GM21528 (cell line): ENCODE measurements around the gene GATAD2A.
"Not testable (repeated sequence)": the region's sequence is repeated elsewhere in the genome, so short reads cannot be mapped to it uniquely, and the experiment has no call there.

Experiments used
- ATAC-seq: cut with Tn5 transposase; IDR thresholded peaks from one replicate; pipeline ENCODE4 v1.9.1; 2021; ENCODE audit warnings: mild to moderate bottlenecking, moderate library complexity; ENCODE audit not compliant: unreplicated experiment, low FRiP score

The GATAD2A gene

DNA sequence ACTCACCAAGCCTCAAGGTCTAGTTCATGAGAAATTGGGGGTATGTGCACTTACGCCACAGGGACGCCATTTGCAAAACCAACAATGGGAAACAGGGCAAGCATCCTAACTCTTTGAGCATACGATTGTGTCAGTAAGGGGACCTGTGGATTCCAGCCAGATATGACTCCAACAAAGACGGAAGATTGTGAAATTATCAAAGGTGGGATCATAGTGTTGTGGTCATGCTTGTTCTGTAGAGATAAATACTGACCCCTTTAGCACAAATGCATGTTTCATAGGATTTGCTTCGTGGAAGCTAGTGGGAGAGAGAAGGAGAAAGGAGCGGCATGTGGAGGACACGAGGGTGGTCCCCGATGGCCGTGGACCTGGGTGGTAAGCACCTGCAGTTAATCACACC is 37.8 kb downstream of the GATAD2A start:
- ATAC-seq, result no peak

DNA sequence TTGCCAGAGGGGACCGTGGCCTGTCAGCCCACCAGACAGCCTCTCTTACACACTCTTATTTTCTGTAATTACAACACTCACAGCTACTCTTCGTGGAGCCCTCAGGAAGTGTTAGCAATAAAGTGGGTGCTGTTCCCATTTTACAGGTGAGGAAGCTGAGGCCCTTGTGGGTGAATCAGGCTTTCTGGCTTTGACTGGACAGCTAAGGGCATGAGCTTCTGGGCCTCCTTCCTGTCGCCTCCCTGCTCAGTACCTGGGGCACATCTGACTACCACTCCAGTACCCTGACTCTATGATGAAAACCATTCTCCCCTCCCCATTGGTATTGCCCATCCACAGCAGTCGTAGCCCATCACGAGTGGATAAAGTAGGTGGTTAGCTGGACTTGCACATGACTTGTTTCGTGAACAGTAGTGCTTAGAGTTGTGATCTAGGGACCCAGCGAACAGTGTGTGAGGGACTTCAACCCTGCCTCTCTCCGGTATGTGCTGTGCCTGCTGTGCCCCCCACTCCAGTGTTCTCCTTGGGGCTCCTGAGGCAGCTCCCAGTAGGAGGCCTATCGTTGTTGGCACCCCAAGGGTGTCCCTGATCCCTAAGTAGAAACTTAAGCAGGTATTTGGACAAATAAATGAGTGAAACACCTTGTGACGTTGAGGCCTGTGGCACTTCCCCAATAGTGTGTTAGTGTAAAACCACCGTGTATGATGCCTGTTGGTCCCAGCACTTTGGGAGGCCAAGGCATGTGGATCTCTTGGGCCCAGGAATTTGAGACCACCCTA is 38.6 kb downstream of the GATAD2A start:
- ATAC-seq, result no peak

DNA sequence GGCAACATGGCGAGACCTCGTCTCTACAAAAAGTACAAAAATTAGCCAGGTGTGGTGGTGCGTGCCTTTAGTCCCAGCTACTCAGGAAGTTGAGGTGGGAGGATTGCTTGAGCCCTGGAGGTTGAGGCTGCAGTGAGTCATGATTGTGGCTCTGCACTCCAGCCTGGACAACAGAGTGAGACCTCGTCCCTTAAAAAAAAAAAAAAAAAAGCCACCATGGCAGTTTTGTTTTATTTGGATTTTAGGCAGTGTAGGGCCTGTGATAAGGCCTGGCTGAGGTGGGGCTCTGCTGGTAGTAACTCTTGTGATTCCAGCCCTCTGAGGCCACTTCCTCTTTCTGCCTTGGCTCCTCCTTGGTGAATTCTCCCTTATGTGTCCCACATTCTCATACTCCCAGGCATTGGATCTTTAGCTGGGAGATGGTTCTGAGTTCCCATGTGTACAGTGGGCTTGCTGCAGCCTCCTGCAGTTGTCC is 39.2 kb downstream of the GATAD2A start:
- no peak for ATAC-seq

DNA sequence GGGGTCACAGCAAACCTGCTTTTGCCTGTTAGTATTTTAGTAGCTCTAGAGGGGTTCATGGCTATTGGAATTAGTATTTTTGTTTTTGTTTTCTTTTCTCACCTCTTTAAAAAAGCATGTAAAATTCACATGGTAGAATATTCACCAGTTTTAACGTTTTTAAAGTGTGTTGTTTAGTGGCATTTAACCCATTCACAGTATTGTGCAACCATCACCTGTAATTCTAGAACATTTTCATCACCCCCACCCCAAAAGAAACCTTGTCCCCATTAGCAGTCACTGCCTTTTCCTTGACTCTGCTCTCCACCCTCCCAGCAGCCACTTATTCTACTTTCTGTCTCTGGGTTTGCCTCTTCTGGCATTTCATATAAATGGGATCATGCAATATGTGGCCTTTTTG is 39.8 kb downstream of the GATAD2A start:
- ATAC-seq, result no peak

DNA sequence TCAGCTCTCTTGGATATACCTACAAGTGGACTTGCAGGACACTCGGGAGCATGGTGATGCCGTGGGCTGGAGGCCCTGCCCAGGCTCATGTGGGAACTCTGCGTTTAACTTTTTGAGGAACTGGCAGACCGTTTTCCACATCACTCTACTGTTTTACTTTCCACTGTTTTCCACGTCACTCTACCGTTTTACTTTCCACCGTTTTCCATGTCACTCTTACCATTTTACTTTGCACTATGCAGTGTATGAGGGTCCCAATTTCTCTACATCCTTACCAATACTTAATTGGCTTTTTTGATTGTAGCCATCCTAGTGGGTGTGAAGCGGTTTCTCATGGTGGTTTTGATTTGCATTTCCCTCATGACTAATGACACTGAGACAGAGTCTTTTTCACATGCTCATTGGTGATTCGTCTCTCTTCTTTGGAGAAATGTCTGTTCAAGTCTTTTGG is 40.5 kb downstream of the GATAD2A start:
- ATAC-seq, result no peak

DNA sequence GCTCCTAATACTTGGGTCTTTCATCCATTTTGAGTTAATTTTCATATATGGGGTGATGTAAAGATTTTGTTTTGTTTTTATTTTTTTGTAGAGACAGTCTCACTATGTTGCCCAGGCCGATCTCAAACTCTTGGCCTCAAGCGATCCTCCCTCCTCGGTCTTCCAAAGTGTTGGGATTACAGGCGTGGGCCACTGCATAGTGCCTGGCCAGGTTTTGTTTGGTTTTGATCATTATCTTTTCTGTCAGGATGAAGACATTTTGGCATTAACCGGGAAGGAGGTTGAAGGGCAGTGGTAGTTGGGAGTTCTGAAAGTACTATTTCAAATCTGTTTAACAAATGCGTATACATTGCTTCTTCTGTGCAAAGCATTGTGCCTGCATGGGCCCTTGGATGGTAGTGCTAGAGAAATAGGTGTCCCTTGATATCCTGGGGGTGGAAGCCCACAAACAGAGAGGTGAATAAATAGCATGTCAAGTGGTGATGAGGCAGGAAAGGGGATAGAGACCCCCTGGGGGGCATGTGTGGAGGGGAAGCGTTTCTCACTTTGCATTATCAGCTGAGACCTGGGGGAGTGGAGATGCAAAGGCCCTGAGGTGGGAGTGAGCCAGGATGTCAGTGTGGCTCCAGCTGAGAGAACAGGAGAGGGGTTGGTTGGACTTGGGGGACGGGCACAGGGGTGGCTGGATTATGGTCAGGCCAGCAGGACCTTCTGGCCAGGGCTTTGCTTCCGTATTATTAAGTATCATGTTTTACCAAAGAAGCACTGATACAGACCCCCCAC is 41.4 kb downstream of the GATAD2A start:
- no peak for ATAC-seq

DNA sequence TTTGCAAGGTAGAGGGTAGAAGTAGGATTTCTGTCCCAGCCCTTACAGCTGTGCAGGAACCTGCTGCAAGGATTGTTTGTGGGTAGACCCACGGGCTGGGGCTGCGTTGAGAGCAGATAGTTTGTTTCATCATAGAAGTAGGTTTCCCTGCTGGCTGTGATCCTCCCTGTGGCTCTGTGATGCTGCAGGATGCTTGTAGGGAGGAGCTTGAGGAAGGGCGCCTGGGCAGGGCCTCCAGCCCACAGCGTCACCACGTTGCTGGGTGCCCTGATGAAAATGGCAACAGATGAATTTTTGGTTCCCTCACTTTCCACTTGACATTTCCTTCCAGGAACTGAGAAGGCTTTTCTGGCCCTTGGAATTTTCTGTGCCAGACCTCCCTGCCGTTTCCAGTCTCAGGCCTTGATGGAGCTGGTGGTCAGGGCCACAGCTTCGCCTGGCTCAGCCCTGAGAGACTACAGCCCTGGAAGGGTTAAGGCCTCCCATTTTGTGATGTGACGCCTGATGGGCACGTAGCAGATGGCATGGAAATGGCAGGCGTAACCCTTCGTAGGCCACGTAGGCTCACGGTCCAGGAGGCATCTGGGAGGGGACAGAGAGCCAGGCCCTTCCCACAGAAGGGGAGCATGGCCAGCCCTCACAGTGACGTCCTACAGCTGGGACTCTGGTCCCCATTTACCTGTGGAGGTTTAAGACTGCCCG is 42.2 kb downstream of the GATAD2A start:
- ATAC-seq, result no peak

DNA sequence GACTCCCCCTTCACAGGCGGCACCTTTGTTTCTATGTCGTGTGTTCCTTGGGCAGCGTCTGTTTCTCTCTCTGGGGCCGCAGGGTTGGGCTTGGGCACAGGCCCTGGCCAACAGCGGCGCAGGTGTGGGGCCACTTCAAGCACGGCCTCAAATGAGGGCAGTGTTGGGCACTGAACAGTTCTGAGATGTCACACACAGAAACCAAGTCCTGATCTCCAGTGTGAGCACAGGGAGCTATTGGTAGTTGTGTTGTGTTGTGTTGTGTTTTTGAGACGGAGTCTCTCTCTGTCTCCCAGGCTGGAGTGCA is 42.7 kb downstream of the GATAD2A start:
- ATAC-seq, result no peak

DNA sequence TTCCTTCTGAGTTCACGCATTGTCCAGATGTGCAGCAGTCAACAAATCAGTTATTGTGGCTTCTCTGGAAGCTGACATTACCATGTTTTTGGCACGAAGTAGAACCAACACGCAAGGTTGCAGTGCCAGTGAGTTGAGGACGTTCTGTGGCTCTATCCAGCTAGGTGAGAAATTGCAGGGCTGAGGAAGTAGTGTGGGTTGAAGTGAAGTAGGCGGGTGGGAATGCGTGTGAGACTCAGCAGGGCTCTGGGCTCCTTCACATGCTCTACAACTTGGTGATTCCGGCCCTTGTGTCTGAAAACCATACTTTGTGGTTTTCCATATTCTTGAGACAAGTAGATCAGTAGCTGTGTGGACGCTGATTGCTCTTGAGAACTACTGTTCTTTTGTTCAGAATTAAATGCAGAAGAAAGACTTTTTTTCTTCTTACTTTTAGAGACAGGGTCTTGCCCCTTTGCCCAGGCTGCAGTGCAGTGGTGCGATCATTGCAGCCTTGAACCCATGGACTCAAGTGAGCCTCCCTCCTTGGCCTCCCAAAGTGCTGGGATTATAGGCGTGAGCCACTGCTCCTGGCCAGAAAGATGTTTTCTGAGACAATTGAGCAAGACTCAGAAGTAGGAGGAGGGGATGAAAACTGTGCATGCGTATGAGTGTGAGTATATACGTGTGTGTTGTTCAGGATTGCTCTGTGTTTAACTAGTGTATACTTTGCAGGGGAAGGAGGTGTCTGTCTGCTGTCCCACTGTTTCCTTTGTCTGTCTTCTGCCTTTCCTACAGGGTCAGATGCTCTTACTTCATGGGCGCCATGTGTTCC is 46.2 kb downstream of the GATAD2A start:
- no peak for ATAC-seq

DNA sequence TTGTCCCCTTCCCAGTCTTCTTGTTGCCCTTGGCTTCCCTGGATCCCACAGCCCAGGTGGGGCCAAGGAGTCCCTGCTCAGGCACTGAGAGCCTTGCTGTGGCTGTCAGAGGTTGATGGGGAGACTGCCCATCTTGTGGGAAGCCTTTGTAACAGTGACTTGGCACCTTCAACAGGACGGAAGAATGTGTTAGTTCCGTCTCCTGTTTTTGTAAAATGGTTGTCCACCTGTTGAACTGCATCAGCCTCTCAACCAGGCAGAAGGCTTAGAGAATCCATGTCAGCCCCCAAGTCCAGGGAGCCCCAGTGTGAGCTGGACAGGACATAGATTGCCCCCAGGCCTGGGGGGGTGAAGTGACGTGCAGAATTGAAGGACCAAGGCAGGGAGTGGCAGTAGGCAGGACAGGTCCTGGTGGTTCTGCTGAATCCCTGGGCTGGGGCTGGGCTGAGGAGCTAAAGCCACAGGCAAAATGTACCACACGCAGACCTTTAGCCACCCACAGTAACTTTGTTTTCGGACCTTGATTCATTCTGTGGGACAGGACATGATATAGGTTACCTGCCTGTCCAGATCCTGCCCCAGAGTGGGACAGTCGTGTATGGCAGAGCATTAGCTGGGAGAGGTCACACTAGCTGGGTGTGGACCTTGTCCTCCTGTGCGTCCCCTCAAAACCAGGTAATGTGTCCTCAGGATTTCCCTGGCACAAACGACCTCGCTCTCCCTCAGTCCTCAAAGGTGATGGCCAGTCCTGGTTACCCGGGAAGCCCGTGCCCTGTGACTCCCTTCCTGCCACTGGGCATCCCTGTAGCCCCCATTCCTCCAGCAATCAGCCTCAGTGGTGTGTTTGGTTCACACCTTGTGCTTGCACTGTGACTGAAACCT is 47.0 kb downstream of the GATAD2A start:
- ATAC-seq, result no peak

DNA sequence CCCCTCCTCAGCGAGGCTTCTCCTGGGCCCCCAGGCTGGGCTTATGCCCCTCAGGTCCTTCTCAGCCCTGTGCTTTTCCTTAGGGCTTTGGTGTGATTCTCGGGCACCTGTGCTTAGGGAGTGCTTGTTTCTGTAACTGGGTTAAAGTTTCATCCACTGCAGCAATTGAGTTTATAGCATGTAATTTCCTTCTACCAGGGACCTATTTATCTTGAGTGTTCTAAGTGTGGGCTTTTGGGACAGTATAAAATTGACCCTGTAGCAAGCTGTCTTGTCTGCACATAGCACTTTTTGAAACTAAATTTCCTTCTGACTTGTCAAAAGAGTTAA is 47.6 kb downstream of the GATAD2A start:
- ATAC-seq, result no peak

DNA sequence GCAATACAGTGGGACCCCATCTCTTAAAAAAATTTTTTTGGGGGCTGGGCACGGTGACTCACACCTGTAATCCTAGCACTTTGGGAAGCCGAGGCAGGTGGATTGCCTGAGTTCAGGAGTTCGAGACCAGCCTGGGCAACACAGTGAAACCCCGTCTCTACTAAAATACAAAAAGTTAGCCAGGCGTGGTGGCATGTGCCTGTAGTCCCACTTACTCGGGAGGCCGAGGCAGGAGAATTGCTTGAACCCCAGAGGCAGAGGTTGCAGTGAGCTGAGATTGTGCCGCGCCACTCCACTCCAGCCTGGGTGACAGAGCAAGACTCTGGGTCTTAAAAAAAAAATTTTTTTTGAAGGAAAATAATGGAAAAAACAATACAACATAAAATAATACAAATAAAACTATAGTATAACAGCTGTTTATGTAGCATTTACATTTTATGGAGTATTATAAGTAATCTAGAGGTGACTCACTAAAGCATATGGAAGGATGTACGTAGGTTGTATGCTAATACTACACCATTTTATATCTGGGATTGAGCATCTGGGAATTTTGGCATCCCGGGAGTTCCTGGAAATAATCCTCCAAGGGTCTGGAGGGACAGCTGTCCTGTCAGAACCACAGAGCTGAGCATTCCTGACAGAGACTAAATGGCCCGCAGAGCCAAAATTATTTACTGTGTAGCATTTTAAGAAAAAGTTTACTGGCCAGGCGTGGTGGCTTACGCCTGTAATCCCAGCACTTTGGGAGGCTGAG is 49.9 kb downstream of the GATAD2A start:
- not testable (repeated sequence) for ATAC-seq

DNA sequence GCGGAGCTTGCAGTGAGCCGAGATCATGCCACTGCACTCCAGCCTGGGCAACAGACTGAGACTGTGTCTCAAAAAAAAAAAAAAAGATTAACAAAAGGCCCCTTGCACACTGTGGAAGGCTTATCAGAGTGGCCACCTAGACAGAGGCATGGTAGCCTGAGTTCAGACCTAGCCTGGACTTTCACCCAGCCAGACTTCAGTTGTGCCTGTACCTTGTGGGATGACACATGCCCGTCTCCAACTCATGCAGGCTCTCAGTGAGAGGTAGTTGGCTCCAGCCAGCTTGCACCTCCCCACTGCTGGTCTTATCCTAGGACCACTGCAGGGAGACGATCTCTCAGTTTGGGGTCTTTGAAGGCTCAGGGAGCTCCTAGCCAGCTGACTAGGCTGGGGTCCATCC is 52.2 kb downstream of the GATAD2A start:
- ATAC-seq, result no peak

DNA sequence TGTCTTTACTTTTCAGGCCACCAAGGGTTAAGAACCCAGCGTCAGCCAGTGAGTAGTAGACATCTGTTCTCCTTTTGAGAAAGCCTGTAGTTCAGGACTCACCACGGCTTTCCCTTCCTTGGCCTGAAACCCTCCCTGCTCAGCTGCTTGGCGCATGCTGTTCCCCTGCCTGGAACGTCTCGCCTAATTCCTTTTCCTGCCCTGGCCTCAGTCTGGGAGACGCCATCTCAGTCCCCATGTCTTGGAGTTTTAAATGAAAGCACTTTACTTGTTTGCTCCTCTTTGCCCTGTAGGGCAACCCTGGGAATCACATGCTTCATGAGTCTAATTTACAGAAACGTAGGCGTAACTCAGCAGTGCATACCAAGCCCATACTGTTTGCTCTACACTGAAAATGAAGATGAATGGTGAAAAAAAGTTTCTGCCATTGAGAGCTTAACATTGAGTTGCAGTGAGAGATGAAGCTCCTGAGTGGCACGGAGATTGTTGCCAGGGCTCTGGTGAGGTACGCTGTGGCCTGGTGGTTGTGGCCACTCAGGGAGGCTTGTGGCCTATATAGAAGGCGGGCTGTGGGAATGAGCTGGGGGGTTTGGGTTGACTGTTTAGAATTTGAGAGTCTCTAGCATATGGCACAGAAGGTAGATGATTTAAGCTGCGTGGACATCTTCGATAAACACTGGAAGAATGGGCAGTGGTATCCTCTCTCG is 52.8 kb downstream of the GATAD2A start:
- ATAC-seq, result no peak

DNA sequence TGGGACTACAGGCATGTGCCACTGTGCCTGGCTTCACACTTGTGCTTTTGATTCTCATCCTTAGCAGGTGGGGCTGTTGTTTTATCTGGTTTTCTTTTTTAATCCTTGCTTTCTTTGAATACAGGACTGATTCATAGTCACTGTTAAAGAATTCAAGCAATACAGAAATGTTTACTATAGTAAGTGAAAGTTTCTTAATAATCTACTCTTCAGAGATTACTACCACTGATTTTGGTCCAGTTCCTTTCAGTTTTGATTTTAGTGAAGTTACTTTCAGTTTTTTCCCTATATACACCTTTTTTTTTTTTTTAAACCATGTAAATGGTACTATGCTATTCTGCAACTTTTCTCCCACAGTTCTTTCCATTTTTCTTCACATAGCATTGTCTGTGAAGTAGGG is 53.6 kb downstream of the GATAD2A start:
- ATAC-seq, result no peak

DNA sequence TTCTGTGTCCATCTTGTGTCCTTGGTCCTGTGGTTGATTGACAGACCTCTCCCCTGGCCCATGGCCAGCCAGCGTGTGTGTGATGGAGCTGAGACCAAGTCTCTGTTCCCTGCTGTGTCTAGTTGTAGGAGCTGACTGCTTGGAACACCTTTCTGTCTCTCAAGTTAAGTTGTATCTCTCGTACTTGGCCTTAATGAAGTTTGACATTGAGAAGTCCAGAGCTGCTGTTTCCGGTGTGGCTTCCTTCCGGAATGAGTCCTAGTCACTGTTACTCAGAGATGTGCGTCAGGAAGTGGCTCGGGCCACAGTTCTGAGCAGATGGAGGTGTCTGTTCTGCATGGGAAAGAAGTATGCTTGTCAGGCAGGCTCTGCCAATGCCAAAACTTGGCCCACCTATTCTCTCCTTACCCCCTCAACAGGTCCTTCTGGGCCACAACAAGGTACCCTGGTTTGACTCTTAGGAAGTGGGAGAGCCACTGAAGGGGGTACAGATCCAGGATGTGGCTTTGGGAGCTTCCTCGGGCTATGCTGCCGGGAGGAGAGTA is 54.3 kb downstream of the GATAD2A start:
- ATAC-seq, result no peak

DNA sequence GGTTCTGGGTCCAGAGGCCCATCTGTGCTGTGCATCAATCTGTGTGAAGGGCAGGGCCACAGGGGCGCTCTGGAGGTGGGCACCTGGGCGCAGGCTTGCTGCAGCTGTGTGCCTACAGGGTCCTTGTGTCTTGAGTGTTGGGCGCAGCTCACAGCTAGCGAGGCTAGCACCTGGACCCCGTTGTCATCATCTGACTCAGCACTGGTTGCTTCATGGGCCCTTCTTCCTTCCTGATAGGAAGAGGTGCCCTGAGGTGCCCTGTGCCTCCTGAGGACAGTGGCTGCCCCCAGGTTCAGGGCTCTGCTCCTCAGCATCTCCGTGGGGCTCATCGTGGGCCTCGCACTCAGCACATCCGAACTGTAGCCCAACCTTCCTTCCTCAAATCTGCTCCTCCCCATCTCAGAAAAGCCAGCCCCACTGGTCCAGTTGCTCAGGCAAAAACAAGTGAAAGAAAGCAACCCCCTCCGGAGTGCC is 54.8 kb downstream of the GATAD2A start:
- no peak for ATAC-seq

DNA sequence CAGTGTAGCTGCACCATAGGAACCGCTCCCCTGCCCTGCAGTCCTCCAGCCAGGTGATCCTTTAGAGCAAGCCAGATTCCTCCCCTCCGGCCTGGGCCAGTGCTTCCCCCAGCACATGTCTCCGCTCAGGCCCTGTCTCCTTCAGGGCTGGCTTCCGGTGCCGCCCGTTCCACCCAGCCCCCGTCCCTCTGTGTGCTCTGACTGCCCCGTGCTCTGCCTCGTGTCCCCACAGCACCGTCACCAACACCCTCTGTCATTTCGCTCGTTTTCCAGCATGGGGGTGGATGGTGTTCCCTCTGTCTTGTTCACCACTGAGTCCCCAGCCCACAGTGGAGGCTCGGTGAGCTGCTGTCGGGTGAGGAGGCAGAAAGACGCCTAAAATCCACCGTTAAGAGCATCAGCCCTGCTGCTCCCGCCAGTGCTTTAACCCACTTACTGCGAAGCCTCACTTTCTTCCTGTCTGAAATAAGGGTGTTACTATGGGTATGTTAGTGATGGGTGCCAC is 55.3 kb downstream of the GATAD2A start:
- ATAC-seq, result no peak
